K562 (cell line): ENCODE results near the gene LTBP2. TPM values are rescaled to one million over a fixed set of nuclear protein-coding genes. Genes with fewer than 3 reads are reported as not detected.

Experiments used
- ATAC-seq: fragments of 200-7000 bp; cut with Tn5 transposase; 3 replicates; pipeline ENCODE4 v1.9.1; 2020; ENCODE audit warnings: moderate library complexity
- BruUV-seq: library from RNA; stranded (reverse); fragments of 400-500 nt; replicated peaks from 2 replicates; lab custom pipeline; 2021; lab: Mats Ljungman, UMichigan
- CTCF ChIA-PET: fragments of 300-600 bp; formaldehyde crosslinking; extraction: SDS; loops from one replicate; lab custom pipeline; 2021; ENCODE audit warnings: low intra/inter-chr PET ratio; lab: Yijun Ruan, JAX
- POLR2A ChIA-PET: fragments of 300-600, 350-650 bp; sonication (Branson Sonifier 250); formaldehyde crosslinking; extraction: SDS; loops from one replicate; lab custom pipeline; 2021; ENCODE audit warnings: antibody characterized with exemption, inconsistent platforms; lab: Yijun Ruan, JAX
- DNase-seq, 4 experiments: peaks; one replicate each; pipeline versions ENCODE4 v3.0.0 to v3.0.0-alpha.2; 2011 to 2018; ENCODE audit warnings: low spot score in 3 of 4, mixed read lengths in 3 of 4; ENCODE audit errors: extremely low read depth in 1 of 4
- FAIRE-seq: peaks from 2 replicates; lab custom pipeline; 2011; peaks lifted over from hg19 to GRCh38; lab: Jason Lieb, UNC
- H2AFZ ChIP-seq: 2 replicates; pipeline ENCODE4 v1.6.0; 2011; ENCODE audit warnings: low read depth, low read length, control low read depth, inconsistent platforms
- H3K27ac ChIP-seq: fragments of 200-600 bp; 3 replicates; pipeline ENCODE4 v1.8.0; 2011; ENCODE audit warnings: low read depth, mild to moderate bottlenecking, control low read depth, inconsistent platforms, low read length, moderate library complexity, mixed read lengths; ENCODE audit errors: extremely low read depth
- H3K27me3 ChIP-seq, 2 experiments: fragments of 300-600 bp in 1 of 2; 2 replicates in 1 of 2; 3 replicates in 1 of 2; pipeline versions ENCODE4 v1.6.0 to v1.8.0; 2011; ENCODE audit warnings: inconsistent platforms in 2 of 2, low read length in 2 of 2, mild to moderate bottlenecking in 1 of 2, mixed read lengths in 1 of 2, moderate library complexity in 1 of 2; ENCODE audit not compliant: control insufficient read depth in 2 of 2, insufficient read depth in 2 of 2
- H3K36me3 ChIP-seq: fragments of 300-600 bp; 3 replicates; pipeline ENCODE4 v1.8.0; 2011; ENCODE audit warnings: mild to moderate bottlenecking, low read length, inconsistent platforms; ENCODE audit not compliant: control insufficient read depth, insufficient read depth
- H3K4me1 ChIP-seq, 2 experiments: fragments of 200-600 bp in 1 of 2; replicated peaks in 1 of 2; 2 replicates in 1 of 2; 3 replicates in 1 of 2; pipeline versions ENCODE4 v1.5.1 to v1.8.0; 2011; ENCODE audit warnings: inconsistent platforms in 2 of 2, low read length in 2 of 2, mild to moderate bottlenecking in 1 of 2, mixed read lengths in 1 of 2, moderate library complexity in 1 of 2; ENCODE audit not compliant: control insufficient read depth in 2 of 2, insufficient read depth in 2 of 2
- H3K4me2 ChIP-seq: 2 replicates; pipeline ENCODE4 v1.6.1; 2011; ENCODE audit warnings: low read length, control low read depth, inconsistent platforms, mixed read lengths; ENCODE audit not compliant: insufficient read depth
- H3K4me3 ChIP-seq: fragments of 200-600 bp; sonication (generic), shearing (Covaris generic); 2 replicates; pipeline ENCODE4 v1.5.1; 2016; ENCODE audit warnings: control low read depth, inconsistent platforms
- H3K79me2 ChIP-seq: fragments of 200-600 bp; 3 replicates; pipeline ENCODE4 v1.8.0; 2011; ENCODE audit warnings: low read length, inconsistent platforms; ENCODE audit not compliant: control insufficient read depth, insufficient read depth
- H3K9ac ChIP-seq, 2 experiments: 2 replicates each; pipeline versions ENCODE4 v1.6.0 to v1.6.1; 2011; ENCODE audit warnings: low read depth in 2 of 2, low read length in 2 of 2, control low read depth in 1 of 2, inconsistent platforms in 1 of 2, mild to moderate bottlenecking in 1 of 2, mixed read lengths in 1 of 2; ENCODE audit not compliant: insufficient read depth in 1 of 2
- H3K9me1 ChIP-seq: one replicate; pipeline ENCODE4 v1.6.0; 2011; ENCODE audit warnings: inconsistent platforms, mild to moderate bottlenecking, low read length, moderate library complexity; ENCODE audit not compliant: control insufficient read depth, insufficient read depth
- H3K9me3 ChIP-seq: replicated peaks from 2 replicates; pipeline ENCODE4 v1.5.1; 2011; ENCODE audit warnings: low read depth, low read length, inconsistent platforms; ENCODE audit not compliant: control insufficient read depth, insufficient read depth
- H4K20me1 ChIP-seq: replicated peaks from 2 replicates; pipeline ENCODE4 v1.6.1; 2011; ENCODE audit warnings: low read length, inconsistent platforms, mixed read lengths; ENCODE audit not compliant: control insufficient read depth, insufficient read depth
- FOS ChIP-seq: IDR thresholded peaks from 3 replicates; pipeline ENCODE4 v1.6.1; 2011; ENCODE audit not compliant: insufficient read length; ENCODE audit errors: extremely low read depth
- IFI16 ChIP-seq: fragments of 250-450 bp; sonication (Bioruptor Pico); IDR thresholded peaks from 2 replicates; pipeline ENCODE4 v2.1.2; 2022; ENCODE audit warnings: mild to moderate bottlenecking, inconsistent platforms
- PCBP1 ChIP-seq: fragments of 200-400 bp; formaldehyde crosslinking; IDR thresholded peaks from 2 replicates; pipeline ENCODE4 v1.6.1; 2018; ENCODE audit warnings: mild to moderate bottlenecking, low read depth, low read length; ENCODE audit not compliant: poor library complexity, severe bottlenecking
- ZNF133 ChIP-seq: fragments of 250-450 bp; sonication (Bioruptor Pico); IDR thresholded peaks from 2 replicates; pipeline ENCODE4 v1.4.0; 2020; ENCODE audit warnings: mild to moderate bottlenecking
- ZNF311 ChIP-seq: fragments of 250-450 bp; sonication (Bioruptor Pico); IDR thresholded peaks from 2 replicates; pipeline ENCODE4 v1.4.0; 2020; ENCODE audit warnings: mild to moderate bottlenecking, moderate library complexity
- ZNF354B ChIP-seq: fragments of 250-450 bp; sonication (Bioruptor Pico); IDR thresholded peaks from 2 replicates; pipeline ENCODE4 v1.4.0; 2020
- WGBS: fragments of 100-300 bp; shearing (Covaris generic); methylation state at CpG from one replicate; pipeline ENCODE4 v1.1.6; 2016; ENCODE audit warnings: low coverage, mixed read lengths; ENCODE audit not compliant: insufficient coverage; ENCODE audit errors: missing lambda C conversion rate; 5-methylcytosine and 5-hydroxymethylcytosine counted together
- in situ Hi-C: fragments of 300-500 bp; cut with MboI; formaldehyde crosslinking; loops from 4 replicates; pipeline ENCODE4 v1.15.0; 2018; ENCODE audit warnings: inconsistent platforms, mixed read lengths
- intact Hi-C: fragments of 100-400 bp; cut with micrococcal nuclease; formaldehyde crosslinking; loops from 2 replicates; pipeline ENCODE4 v1.14.2; 2022
- polyA plus RNA-seq, 8 experiments: library from polyadenylated mRNA; depleted of rRNA in 4 of 8; stranded (reverse) in 5 of 8; unstranded in 3 of 8; fragments of >200 nt; fragmentation: Nextera tagmentation in 2 of 8; fragmentation: Illumina TruSeq in 1 of 8; extraction: Ambion mirVana in 2 of 8; extraction: Trizol in 1 of 8; gene quantifications; 2 replicates each; pipeline versions ENCODE4 v1.2.1 to v1.2.3, GENCODE V29; 2011 to 2014; ENCODE audit warnings: inconsistent platforms in 1 of 8, missing spikeins in 1 of 8
- total RNA-seq, 7 experiments: library from RNA; depleted of rRNA in 6 of 7; stranded (reverse); fragments of >200 nt in 6 of 7; fragmentation: Illumina TruSeq in 2 of 7; extraction: Trizol in 2 of 7; gene quantifications; 2 replicates each; pipeline versions ENCODE4 v1.2.1 to v1.2.3, GENCODE V29; 2011 to 2021; ENCODE audit warnings: low replicate concordance in 1 of 7
- TF ChIP-seq, protein P1 (sequence below): fragments of 450-650 bp; IDR thresholded peaks from 2 replicates; pipeline ENCODE4 v1.6.1; 2017; ENCODE audit warnings: mild to moderate bottlenecking, moderate library complexity
- TF ChIP-seq, protein P2 (sequence below): fragments of 250-450 bp; sonication (Bioruptor Pico); IDR thresholded peaks from 2 replicates; pipeline ENCODE4 v1.5.0; 2021
- TF ChIP-seq, protein P3 (sequence below), 3 experiments: fragments of 200-800 bp in 1 of 3; fragments of 250-450 bp in 1 of 3; fragments of 450-650 bp in 1 of 3; sonication (Bioruptor Pico) in 1 of 3; sonication (Bioruptor generic) in 1 of 3; formaldehyde crosslinking in 1 of 3; IDR thresholded peaks; 2 replicates each; pipeline versions ENCODE4 v1.6.1 to v1.8.0; 2016 to 2022; ENCODE audit warnings: mild to moderate bottlenecking in 2 of 3, missing genetic modification characterization in 2 of 3, missing compliant biosample characterization in 1 of 3, moderate library complexity in 1 of 3
- TF ChIP-seq, protein P4 (sequence below): IDR thresholded peaks from 2 replicates; pipeline ENCODE4 v1.6.1; 2016; ENCODE audit warnings: missing genetic modification characterization, missing compliant biosample characterization
- TF ChIP-seq, protein P5 (sequence below): fragments of 450-650 bp; formaldehyde crosslinking; IDR thresholded peaks from 2 replicates; pipeline ENCODE4 v1.4.0; 2020; ENCODE audit warnings: mild to moderate bottlenecking, moderate library complexity

Gene LTBP2
- total and polyA plus RNA-seq, 9 of the 15 experiments (the other 6 are each of a cell fraction or from before 2014, with no cell fraction given) = under 0.01 to 0.18 (median 0.03) TPM; not detected in 3

DNA sequence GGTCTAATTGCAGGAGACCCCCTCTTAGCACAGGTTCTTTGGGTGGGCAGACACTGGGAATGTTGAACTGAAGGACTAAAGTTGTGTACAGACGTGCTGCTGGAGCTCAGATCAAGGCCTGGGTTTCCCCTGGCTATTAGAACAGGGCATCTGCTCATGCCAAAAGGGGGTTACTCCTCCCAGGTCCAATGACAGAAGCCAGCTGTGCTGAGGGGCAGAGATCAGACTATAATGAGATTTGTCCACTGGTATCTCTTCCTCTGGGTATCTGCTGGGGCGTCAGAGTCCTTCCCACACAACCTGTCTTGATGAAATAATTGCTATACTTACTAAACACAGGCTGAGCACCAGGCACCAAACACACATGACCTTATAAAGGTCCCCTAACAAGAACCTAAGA, 42.6 kb downstream of the LTBP2 start (continued):
- TF ChIP-seq, protein P1, sequence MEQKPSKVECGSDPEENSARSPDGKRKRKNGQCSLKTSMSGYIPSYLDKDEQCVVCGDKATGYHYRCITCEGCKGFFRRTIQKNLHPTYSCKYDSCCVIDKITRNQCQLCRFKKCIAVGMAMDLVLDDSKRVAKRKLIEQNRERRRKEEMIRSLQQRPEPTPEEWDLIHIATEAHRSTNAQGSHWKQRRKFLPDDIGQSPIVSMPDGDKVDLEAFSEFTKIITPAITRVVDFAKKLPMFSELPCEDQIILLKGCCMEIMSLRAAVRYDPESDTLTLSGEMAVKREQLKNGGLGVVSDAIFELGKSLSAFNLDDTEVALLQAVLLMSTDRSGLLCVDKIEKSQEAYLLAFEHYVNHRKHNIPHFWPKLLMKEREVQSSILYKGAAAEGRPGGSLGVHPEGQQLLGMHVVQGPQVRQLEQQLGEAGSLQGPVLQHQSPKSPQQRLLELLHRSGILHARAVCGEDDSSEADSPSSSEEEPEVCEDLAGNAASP = no peak
- no peak for TF ChIP-seq ZNF311
- TF ChIP-seq PCBP1 = no peak
- TF ChIP-seq, protein P2, sequence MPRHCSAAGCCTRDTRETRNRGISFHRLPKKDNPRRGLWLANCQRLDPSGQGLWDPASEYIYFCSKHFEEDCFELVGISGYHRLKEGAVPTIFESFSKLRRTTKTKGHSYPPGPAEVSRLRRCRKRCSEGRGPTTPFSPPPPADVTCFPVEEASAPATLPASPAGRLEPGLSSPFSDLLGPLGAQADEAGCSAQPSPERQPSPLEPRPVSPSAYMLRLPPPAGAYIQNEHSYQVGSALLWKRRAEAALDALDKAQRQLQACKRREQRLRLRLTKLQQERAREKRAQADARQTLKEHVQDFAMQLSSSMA (CRISPR knock-in tag) = no peak
- TF ChIP-seq IFI16 (CRISPR knock-in tag) = no peak

DNA sequence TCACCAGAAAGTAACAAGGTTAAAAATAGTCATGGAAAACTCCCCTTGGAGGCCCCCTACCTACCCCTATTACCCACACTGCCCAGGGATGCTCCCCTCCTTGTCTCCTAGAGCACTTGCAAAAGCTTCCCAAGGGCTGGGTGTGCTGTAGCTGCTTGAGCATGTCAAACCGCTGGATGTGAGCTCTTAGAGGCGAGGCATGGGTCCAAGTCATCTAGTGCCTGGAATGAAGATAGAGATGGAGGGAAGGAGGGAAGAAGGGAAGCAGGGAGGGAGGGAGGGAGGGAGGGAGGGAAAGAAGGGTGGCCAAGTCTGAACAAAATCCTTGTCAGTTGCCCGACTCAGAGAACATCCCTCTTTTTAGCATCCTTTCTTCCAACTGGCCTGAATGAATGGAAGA, 43.1 kb downstream of the LTBP2 start:
- H2AFZ ChIP-seq = no peak overlapping the region
- H3K36me3 ChIP-seq = no peaks in the 10 kb centered on the region
- no peak overlapping the region for H3K4me2 ChIP-seq
- no peaks in the 10 kb centered on the region for H3K9me3 ChIP-seq
- 0% methylated on average over 2 of the region's 3 CpGs for WGBS
- peaks cover 9 to 55% of the 10 kb centered on the region in 2 experiments; a peak in 4 of 5 replicates for H3K27me3 ChIP-seq
- H3K4me1 ChIP-seq = no peaks in the 10 kb centered on the region; a peak in 1 of 5 replicates
- DNase-seq (no peak), ATAC-seq (no peak)
- ChIA-PET POLR2A (no interaction called here), CTCF (no interaction called here)
- in situ Hi-C loops = no loop called here
- H3K4me3 ChIP-seq = no peak overlapping the region
- no peaks in the 10 kb centered on the region for H3K79me2 ChIP-seq
- H4K20me1 ChIP-seq = no peaks in the 10 kb centered on the region; the same call in 1 of the 2 replicates
- no peak overlapping the region for H3K9ac ChIP-seq
- TF ChIP-seq, protein P3, sequence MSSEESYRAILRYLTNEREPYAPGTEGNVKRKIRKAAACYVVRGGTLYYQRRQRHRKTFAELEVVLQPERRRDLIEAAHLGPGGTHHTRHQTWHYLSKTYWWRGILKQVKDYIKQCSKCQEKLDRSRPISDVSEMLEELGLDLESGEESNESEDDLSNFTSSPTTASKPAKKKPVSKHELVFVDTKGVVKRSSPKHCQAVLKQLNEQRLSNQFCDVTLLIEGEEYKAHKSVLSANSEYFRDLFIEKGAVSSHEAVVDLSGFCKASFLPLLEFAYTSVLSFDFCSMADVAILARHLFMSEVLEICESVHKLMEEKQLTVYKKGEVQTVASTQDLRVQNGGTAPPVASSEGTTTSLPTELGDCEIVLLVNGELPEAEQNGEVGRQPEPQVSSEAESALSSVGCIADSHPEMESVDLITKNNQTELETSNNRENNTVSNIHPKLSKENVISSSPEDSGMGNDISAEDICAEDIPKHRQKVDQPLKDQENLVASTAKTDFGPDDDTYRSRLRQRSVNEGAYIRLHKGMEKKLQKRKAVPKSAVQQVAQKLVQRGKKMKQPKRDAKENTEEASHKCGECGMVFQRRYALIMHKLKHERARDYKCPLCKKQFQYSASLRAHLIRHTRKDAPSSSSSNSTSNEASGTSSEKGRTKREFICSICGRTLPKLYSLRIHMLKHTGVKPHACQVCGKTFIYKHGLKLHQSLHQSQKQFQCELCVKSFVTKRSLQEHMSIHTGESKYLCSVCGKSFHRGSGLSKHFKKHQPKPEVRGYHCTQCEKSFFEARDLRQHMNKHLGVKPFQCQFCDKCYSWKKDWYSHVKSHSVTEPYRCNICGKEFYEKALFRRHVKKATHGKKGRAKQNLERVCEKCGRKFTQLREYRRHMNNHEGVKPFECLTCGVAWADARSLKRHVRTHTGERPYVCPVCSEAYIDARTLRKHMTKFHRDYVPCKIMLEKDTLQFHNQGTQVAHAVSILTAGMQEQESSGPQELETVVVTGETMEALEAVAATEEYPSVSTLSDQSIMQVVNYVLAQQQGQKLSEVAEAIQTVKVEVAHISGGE (CRISPR knock-in tag; IDR thresholded peaks at IDR 0.05) = no peak
- TF ChIP-seq, protein P4, sequence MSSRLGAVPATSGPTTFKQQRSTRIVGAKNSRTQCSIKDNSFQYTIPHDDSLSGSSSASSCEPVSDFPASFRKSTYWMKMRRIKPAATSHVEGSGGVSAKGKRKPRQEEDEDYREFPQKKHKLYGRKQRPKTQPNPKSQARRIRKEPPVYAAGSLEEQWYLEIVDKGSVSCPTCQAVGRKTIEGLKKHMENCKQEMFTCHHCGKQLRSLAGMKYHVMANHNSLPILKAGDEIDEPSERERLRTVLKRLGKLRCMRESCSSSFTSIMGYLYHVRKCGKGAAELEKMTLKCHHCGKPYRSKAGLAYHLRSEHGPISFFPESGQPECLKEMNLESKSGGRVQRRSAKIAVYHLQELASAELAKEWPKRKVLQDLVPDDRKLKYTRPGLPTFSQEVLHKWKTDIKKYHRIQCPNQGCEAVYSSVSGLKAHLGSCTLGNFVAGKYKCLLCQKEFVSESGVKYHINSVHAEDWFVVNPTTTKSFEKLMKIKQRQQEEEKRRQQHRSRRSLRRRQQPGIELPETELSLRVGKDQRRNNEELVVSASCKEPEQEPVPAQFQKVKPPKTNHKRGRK (tag) = no peak
- no peak for TF ChIP-seq ZNF133 (CRISPR knock-in tag)
- no peak for TF ChIP-seq ZNF354B
- TF ChIP-seq, protein P5, sequence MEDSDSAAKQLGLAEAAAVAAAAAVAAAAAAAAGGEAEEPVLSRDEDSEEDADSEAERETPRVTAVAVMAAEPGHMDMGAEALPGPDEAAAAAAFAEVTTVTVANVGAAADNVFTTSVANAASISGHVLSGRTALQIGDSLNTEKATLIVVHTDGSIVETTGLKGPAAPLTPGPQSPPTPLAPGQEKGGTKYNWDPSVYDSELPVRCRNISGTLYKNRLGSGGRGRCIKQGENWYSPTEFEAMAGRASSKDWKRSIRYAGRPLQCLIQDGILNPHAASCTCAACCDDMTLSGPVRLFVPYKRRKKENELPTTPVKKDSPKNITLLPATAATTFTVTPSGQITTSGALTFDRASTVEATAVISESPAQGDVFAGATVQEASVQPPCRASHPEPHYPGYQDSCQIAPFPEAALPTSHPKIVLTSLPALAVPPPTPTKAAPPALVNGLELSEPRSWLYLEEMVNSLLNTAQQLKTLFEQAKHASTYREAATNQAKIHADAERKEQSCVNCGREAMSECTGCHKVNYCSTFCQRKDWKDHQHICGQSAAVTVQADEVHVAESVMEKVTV (CRISPR knock-in tag) = no peak
- no peak for TF ChIP-seq FOS
- TF ChIP-seq, all 486 proteins: peak for 0
- intact Hi-C loops = no loop called here
- BruUV-seq = no TSS peak
- Histone ChIP-seq H3K27ac (no peak overlapping the region), H3K9me1 (no peaks in the 10 kb centered on the region)
- no peak for FAIRE-seq
